OCI-LY3 (cell line): Measurements from ENCODE around the gene THEM4.

ENCODE experiments used
- CTCF ChIP-seq: fragments of 200-600, 300-600 bp; sonication (generic); IDR thresholded peaks from 2 replicates; pipeline ENCODE4 v1.5.1; 2014; ENCODE audit warnings: antibody characterized with exemption, low read length, low read depth
- EZH2phosphoT487 ChIP-seq: fragments of 200-600 bp; shearing (Covaris generic); IDR thresholded peaks from 2 replicates; pipeline ENCODE4 v1.6.1; 2018; ENCODE audit warnings: antibody characterized with exemption, mixed run types, low read depth

- TF ChIP-seq CTCF: no peak
- no peak for TF ChIP-seq EZH2phosphoT487
These were observed 6.5 kb downstream of the THEM4 start for GRCh38 chr1:151902858-151903257.
